ENCODE data around the gene POLR3B.

DNA sequence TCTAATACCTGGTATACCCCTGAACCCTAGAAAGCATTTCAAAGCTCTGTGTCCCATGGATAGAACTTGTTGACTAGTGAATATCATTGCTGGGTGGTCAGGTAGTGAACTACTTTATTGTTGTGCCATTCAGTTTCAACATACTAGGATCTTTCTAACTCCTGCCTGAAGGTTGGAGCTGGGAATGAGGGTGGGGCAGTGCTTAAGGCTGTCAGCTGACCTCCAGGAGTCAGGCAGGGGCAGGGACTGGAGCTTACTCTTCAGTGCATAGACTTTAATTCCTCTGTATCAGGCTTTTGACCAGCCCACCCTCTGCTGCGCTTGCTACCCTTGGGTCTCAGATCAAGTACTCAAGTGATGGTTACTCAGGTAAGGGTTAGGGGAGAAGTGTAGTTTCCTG is 122.7 kb downstream of the POLR3B start:
- TF ChIP-seq, protein P1, sequence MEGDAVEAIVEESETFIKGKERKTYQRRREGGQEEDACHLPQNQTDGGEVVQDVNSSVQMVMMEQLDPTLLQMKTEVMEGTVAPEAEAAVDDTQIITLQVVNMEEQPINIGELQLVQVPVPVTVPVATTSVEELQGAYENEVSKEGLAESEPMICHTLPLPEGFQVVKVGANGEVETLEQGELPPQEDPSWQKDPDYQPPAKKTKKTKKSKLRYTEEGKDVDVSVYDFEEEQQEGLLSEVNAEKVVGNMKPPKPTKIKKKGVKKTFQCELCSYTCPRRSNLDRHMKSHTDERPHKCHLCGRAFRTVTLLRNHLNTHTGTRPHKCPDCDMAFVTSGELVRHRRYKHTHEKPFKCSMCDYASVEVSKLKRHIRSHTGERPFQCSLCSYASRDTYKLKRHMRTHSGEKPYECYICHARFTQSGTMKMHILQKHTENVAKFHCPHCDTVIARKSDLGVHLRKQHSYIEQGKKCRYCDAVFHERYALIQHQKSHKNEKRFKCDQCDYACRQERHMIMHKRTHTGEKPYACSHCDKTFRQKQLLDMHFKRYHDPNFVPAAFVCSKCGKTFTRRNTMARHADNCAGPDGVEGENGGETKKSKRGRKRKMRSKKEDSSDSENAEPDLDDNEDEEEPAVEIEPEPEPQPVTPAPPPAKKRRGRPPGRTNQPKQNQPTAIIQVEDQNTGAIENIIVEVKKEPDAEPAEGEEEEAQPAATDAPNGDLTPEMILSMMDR (conservative IDR thresholded peaks at IDR 0.05; ENCODE audit: low read length): no peak
- no peak for TF ChIP-seq EZH2phosphoT487 (IDR thresholded peaks at IDR 0.05; ENCODE audit: borderline replicate concordance, low read depth, low read length)

Data from OCI-LY7 (cell line).